ENCODE measurements around the gene TMEM108. TPM values are rescaled to one million over a fixed set of nuclear protein-coding genes. Genes with fewer than 3 reads are reported as not detected.

Gene TMEM108
- total RNA-seq, 4 donors from 2014 or later: 0.54 to 2.9 (median 1.4) TPM

GRCh38 chr3:133093366-133093765 is 55.2 kb downstream of the TMEM108 start:
- H3K4me3 ChIP-seq (ENCODE audit: low read depth, poor library complexity, severe bottlenecking): no peak overlapping the region
- 75 to 87% methylated on average over 1 of the region's 1 CpG for WGBS, 2 donors
- TF ChIP-seq CTCF (IDR thresholded peaks at IDR 0.05): no peak
- no peak for TF ChIP-seq POLR2A (IDR thresholded peaks at IDR 0.05)
- intact Hi-C loops (cut with DNase I; ENCODE audit: low total_unique reads): no loop called here
- DNase-seq (ENCODE audit: low spot score in 2 of 2): no peak

- H3K4me3 ChIP-seq (ENCODE audit: low read depth, poor library complexity, severe bottlenecking): no peak overlapping the region
- TF ChIP-seq POLR2A (IDR thresholded peaks at IDR 0.05) (no peak), CTCF (IDR thresholded peaks at IDR 0.05) (no peak)
- no peak for DNase-seq (ENCODE audit: low spot score in 2 of 2)
- 52 to 57% methylated on average over 3 of the region's 3 CpGs for WGBS, 2 donors
- intact Hi-C loops (cut with DNase I; ENCODE audit: low total_unique reads): no loop called here
These were observed 58.9 kb downstream of the TMEM108 start for GRCh38 chr3:133096900-133097613.

- TF ChIP-seq CTCF (IDR thresholded peaks at IDR 0.05) (no peak), POLR2A (IDR thresholded peaks at IDR 0.05) (no peak)
- intact Hi-C loops (cut with DNase I; ENCODE audit: low total_unique reads): no loop called here
- no peak for DNase-seq (ENCODE audit: low spot score in 2 of 2)
- no peak overlapping the region for H3K4me3 ChIP-seq (ENCODE audit: low read depth, poor library complexity, severe bottlenecking)
These were observed 65.5 kb downstream of the TMEM108 start for GRCh38 chr3:133103706-133104105.

- intact Hi-C loops (cut with DNase I; ENCODE audit: low total_unique reads): no loop called here
- TF ChIP-seq POLR2A (IDR thresholded peaks at IDR 0.05): no peak
- TF ChIP-seq CTCF (IDR thresholded peaks at IDR 0.05): no peak
- 72 to 78% methylated on average over 1 of the region's 1 CpG for WGBS, 2 donors
- no peak for DNase-seq (ENCODE audit: low spot score in 2 of 2)
- no peak overlapping the region for H3K4me3 ChIP-seq (ENCODE audit: low read depth, poor library complexity, severe bottlenecking)
These were observed 68.0 kb downstream of the TMEM108 start for GRCh38 chr3:133106169-133106568.

GRCh38 chr3:133112666-133113065 is 74.5 kb downstream of the TMEM108 start:
- 80 to 82% methylated on average over 2 of the region's 2 CpGs for WGBS, 2 donors
- no peak overlapping the region for H3K4me3 ChIP-seq (ENCODE audit: low read depth, poor library complexity, severe bottlenecking)
- intact Hi-C loops (cut with DNase I; ENCODE audit: low total_unique reads): no loop called here
- TF ChIP-seq POLR2A (IDR thresholded peaks at IDR 0.05): no peak
- no peak for TF ChIP-seq CTCF (IDR thresholded peaks at IDR 0.05)
- no peak for DNase-seq (ENCODE audit: low spot score in 2 of 2)

GRCh38 chr3:133113526-133113925 is 75.3 kb downstream of the TMEM108 start:
- 66 to 79% methylated on average over 3 of the region's 3 CpGs for WGBS, 2 donors
- TF ChIP-seq POLR2A (IDR thresholded peaks at IDR 0.05) (no peak), CTCF (IDR thresholded peaks at IDR 0.05) (no peak)
- DNase-seq (ENCODE audit: low spot score in 2 of 2): no peak
- H3K4me3 ChIP-seq (ENCODE audit: low read depth, poor library complexity, severe bottlenecking): no peak overlapping the region
- intact Hi-C loops (cut with DNase I; ENCODE audit: low total_unique reads): no loop called here

All from lower leg skin (tissue), 4 donors.